Activated naive CD8-positive, alpha-beta T cell treated with anti-CD3 and anti-CD28 coated beads, Interleukin-2, amount 10 ng/mL, durations not matched to agents 7 days and 5 days (primary cell): ENCODE results near the gene FKBP10. TPM values are rescaled to one million over a fixed set of nuclear protein-coding genes. Genes with fewer than 3 reads are reported as not detected.
"Not testable (repeated sequence)": the region's sequence is repeated elsewhere in the genome, so short reads cannot be mapped to it uniquely, and the experiment has no call there.

ENCODE experiments used
- ATAC-seq: fragments of 150-1000 bp; cut with Tn5 transposase; one replicate; pipeline ENCODE4 v1.10.0; 2021; ENCODE audit warnings: low read depth, moderate library complexity
- POLR2A ChIA-PET: fragments of 350-600 bp; sonication (Branson Sonifier 250); formaldehyde crosslinking; loops from one replicate; lab custom pipeline; 2021; ENCODE audit warnings: antibody characterized with exemption; lab: Charles Lee
- DNase-seq: peaks from one replicate; pipeline ENCODE4 v3.0.0; 2021
- H3K27ac Mint-ChIP-seq: one replicate; pipeline ENCODE4 v1.8.0; 2022; ENCODE audit warnings: mild to moderate bottlenecking, mixed read lengths
- H3K27me3 Mint-ChIP-seq: one replicate; pipeline ENCODE4 v1.8.0; 2022; ENCODE audit warnings: mild to moderate bottlenecking, moderate library complexity, mixed read lengths
- H3K36me3 Mint-ChIP-seq: one replicate; pipeline ENCODE4 v1.8.0; 2021; ENCODE audit warnings: mild to moderate bottlenecking, mixed read lengths
- H3K4me1 Mint-ChIP-seq: one replicate; pipeline ENCODE4 v1.8.0; 2021; ENCODE audit warnings: mixed read lengths
- H3K4me3 Mint-ChIP-seq: one replicate; pipeline ENCODE4 v1.8.0; 2022; ENCODE audit warnings: mild to moderate bottlenecking, moderate library complexity, mixed read lengths
- H3K9me3 Mint-ChIP-seq: one replicate; pipeline ENCODE4 v1.8.0; 2021; ENCODE audit warnings: mixed read lengths
- total RNA-seq, 2 experiments: library from RNA; stranded (reverse); gene quantifications; one replicate each; pipeline ENCODE4 v1.2.3, GENCODE V29; 2021

Gene FKBP10
- total RNA-seq, 2 experiments from 2014 or later = 0.53 to 0.94 TPM

- Mint-ChIP-seq H3K4me1 (peaks cover 5% of the 10 kb centered on the region), H3K4me3 (no peak overlapping the region), H3K9me3 (no peaks in the 10 kb centered on the region), H3K27ac (no peak overlapping the region), H3K27me3 (peaks cover 2% of the 10 kb centered on the region), H3K36me3 (no peaks in the 10 kb centered on the region)
- DNase-seq = no peak
- POLR2A ChIA-PET = no interaction called here
- no peak for ATAC-seq
Measured at GRCh38 chr17:41775394-41776226, 37.2 kb upstream of the FKBP10 start.

- POLR2A ChIA-PET, H3K9me3 Mint-ChIP-seq, H3K27me3 Mint-ChIP-seq, H3K36me3 Mint-ChIP-seq, H3K4me1 Mint-ChIP-seq, DNase-seq, ATAC-seq, H3K4me3 Mint-ChIP-seq, H3K27ac Mint-ChIP-seq: not testable (repeated sequence)
Measured at GRCh38 chr17:41776262-41776900, 36.4 kb upstream of the FKBP10 start.

GRCh38 chr17:41777157-41777573 lies 35.6 kb upstream of the FKBP10 start:
- POLR2A ChIA-PET = no interaction called here

DNA sequence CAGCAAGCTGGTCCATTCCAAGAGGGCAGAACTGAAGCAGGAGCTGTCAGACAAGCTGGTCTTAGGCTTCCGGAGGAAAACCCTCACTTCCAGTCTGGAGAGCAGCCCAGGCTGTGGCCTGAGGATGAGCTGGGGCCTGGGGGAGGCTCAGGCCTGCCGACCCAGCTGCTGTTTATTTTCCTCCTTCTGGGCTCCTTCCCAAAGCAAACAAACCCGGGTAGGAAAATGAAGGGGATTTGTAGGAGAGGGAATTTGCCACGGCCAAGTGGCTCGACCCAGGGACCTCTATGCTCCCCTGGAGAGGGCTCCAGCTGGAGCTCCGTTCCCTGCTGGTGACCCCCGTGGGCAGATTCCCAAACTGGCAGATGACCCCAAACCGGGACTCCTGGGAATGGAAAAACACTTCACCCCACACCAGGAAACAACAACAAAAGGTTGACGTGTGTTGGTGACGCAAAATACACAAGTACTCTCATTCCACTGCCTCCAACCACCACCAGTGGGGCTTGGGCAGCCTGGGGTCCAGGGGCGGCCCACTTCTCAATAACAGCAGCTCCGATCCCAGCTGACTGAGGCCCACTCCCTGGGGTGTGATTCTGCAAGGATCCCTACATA lies 35.1 kb upstream of the FKBP10 start:
- Mint-ChIP-seq H3K27me3 (peaks cover 2% of the 10 kb centered on the region), H3K4me3 (no peak overlapping the region), H3K27ac (no peak overlapping the region), H3K9me3 (no peaks in the 10 kb centered on the region), H3K4me1 (no peaks in the 10 kb centered on the region), H3K36me3 (no peaks in the 10 kb centered on the region)
- ATAC-seq (no peak), DNase-seq (no peak)
- POLR2A ChIA-PET = no interaction called here

More at GRCh38 chr17:41777157-41777573, 35.6 kb upstream of the FKBP10 start:
- H3K4me3 Mint-ChIP-seq = no peak overlapping the region
- no peak overlapping the region for H3K27ac Mint-ChIP-seq
- H3K36me3 Mint-ChIP-seq = no peaks in the 10 kb centered on the region
- ATAC-seq (no peak), DNase-seq (no peak)
- no peaks in the 10 kb centered on the region for H3K4me1 Mint-ChIP-seq
- no peaks in the 10 kb centered on the region for H3K9me3 Mint-ChIP-seq
- H3K27me3 Mint-ChIP-seq = peaks cover 2% of the 10 kb centered on the region

GRCh38 chr17:41779954-41780353 lies 32.9 kb upstream of the FKBP10 start:
- POLR2A ChIA-PET = no interaction called here
- no peaks in the 10 kb centered on the region for H3K9me3 Mint-ChIP-seq
- peaks cover 4% of the 10 kb centered on the region for H3K4me1 Mint-ChIP-seq

DNA sequence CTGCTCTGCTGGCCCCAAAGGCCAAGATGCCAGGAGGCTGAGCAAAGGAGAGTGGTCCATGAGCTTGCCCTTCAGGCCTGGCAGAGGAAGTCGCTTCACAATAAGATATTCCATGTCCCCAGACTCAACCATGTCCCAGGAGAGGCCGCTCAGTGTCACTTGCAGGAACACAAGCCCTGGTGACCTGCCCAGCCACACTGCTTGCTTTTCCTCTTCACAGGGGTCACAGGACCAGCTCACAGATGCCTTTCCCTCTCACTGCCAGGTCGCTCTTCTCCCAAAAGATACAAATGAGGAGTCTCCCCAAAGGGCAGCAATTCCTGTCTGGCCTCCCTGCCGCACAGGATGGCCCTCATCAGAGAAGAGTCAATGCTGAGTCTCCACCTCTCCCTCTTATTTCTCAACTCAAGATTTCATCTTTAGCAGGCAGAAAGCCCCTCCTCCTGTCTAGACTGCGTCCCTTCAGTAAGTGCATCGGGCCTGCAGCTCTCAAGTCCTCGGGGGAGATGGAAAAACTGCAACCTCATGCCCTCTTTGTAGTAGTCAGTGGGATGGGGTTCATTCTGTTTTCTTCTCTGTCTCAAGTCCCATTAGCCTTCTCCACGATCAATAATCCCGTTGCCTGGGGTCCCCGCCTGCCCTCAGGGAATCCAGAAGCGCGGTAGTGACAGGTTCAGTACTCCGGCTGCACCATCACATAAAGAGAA lies 31.2 kb upstream of the FKBP10 start:
- Mint-ChIP-seq H3K27ac (no peak overlapping the region), H3K27me3 (peaks cover 17% of the 10 kb centered on the region), H3K4me1 (peaks cover 6% of the 10 kb centered on the region), H3K4me3 (no peak overlapping the region), H3K36me3 (no peaks in the 10 kb centered on the region), H3K9me3 (no peaks in the 10 kb centered on the region)
- ATAC-seq (no peak), DNase-seq (no peak)
- POLR2A ChIA-PET = interaction anchor here (0.7 kb wide), 1 partner anchor 9 kb away, joined by 4 read pairs; no protein-coding TSS in a partner anchor

More at GRCh38 chr17:41779954-41780353, 32.9 kb upstream of the FKBP10 start:
- ATAC-seq (no peak), DNase-seq (no peak)
- H3K27me3 Mint-ChIP-seq = peaks cover 13% of the 10 kb centered on the region
- no peak overlapping the region for H3K4me3 Mint-ChIP-seq
- no peaks in the 10 kb centered on the region for H3K36me3 Mint-ChIP-seq
- no peak overlapping the region for H3K27ac Mint-ChIP-seq

DNA sequence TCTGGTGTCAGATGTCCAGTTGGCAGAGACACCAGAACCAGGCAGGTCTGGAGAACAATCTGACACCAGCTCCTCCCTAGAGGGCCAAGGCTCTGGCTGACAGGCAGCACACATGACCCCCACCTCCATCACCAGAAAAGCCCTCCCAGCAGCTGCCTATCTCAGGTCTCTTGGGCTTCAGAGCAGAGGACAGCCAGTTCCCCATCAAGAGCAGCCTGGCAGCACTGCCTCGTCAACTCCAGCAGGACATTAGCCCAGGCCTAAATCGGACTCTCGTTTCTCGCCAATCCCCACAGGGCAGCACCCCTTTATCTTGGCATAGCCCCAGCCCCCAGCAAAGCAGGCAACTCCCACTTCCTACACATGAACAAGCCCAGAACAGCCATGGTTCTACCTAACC lies 30.7 kb upstream of the FKBP10 start:
- POLR2A ChIA-PET = no interaction called here
- no peak for ATAC-seq
- Mint-ChIP-seq H3K27me3 (peaks cover 22% of the 10 kb centered on the region), H3K4me3 (no peak overlapping the region), H3K36me3 (no peaks in the 10 kb centered on the region), H3K9me3 (no peaks in the 10 kb centered on the region), H3K27ac (no peak overlapping the region), H3K4me1 (peaks cover 9% of the 10 kb centered on the region)
- DNase-seq = no peak

GRCh38 chr17:41784207-41784744 lies 28.5 kb upstream of the FKBP10 start:
- no peak overlapping the region for H3K27ac Mint-ChIP-seq
- H3K36me3 Mint-ChIP-seq = no peaks in the 10 kb centered on the region
- DNase-seq = no peak
- H3K4me1 Mint-ChIP-seq = peaks cover 19% of the 10 kb centered on the region
- POLR2A ChIA-PET = no interaction called here
- H3K27me3 Mint-ChIP-seq = peaks cover 30% of the 10 kb centered on the region
- ATAC-seq = no peak
- no peaks in the 10 kb centered on the region for H3K9me3 Mint-ChIP-seq
- H3K4me3 Mint-ChIP-seq = no peak overlapping the region

DNA sequence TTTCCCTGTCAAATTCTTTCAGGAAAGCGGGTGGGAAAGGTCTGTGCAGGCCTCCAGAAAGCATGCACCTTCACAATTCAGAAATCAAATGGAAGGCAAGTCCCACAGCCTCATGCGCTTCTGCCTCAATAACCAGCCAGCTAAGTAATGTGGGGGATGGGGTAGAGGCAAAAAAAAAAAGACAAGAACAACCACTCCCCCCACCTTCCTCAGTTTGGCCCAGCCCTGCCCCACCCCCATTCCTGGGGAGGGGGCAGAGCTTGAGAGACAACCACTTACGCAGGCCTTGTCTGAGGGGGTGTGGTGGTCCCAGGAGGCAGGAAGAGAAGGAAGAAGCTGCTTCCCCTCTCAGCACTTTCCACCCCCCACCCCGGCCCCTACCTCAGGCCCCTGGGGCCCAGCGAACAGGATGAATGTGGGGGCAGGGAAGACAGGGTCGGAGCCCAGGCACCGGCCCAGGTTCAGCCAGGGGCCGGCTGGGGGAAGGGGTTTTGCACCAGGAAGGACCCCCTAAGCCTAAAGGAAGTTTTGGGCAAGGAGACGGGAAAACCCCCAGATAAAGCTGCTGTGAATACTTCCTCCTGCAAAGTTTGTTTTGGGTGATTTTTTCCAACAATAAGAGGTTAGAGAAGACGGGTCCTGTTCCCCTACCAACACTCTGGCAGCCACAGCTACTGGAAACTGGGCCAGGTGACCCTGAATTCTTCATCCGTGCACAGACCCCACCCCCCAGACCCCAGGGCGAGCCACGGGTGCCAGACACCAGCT lies 27.5 kb upstream of the FKBP10 start:
- Mint-ChIP-seq H3K27me3 (peaks cover 30% of the 10 kb centered on the region), H3K4me3 (peak overlapping the region; percentile 47), H3K4me1 (peaks cover 19% of the 10 kb centered on the region), H3K9me3 (no peaks in the 10 kb centered on the region), H3K36me3 (no peaks in the 10 kb centered on the region), H3K27ac (no peak overlapping the region)
- POLR2A ChIA-PET = interaction anchor here (0.6 kb wide), 1 partner anchor 180 kb away, joined by 4 read pairs; no protein-coding TSS in a partner anchor
- DNase-seq = no peak
- no peak for ATAC-seq

DNA sequence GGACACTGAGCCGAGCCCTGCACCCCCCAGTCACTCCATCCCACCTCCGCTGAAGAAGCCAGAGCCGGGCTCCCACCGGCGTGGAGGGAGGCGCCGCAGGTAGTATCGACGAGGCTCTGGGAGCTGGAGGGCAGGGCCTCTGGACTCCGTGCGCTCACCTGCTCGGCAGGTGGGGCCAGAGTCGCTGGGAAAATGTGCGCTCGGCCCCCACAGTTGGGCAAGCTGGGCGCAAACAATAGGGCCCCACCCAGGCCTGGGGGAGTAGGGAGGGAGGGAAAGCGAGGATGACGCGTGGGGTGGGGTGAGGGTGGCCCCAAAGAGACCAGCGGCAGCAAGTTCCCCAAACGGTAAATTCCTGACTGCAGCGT lies 27.0 kb upstream of the FKBP10 start:
- no peaks in the 10 kb centered on the region for H3K9me3 Mint-ChIP-seq

DNA sequence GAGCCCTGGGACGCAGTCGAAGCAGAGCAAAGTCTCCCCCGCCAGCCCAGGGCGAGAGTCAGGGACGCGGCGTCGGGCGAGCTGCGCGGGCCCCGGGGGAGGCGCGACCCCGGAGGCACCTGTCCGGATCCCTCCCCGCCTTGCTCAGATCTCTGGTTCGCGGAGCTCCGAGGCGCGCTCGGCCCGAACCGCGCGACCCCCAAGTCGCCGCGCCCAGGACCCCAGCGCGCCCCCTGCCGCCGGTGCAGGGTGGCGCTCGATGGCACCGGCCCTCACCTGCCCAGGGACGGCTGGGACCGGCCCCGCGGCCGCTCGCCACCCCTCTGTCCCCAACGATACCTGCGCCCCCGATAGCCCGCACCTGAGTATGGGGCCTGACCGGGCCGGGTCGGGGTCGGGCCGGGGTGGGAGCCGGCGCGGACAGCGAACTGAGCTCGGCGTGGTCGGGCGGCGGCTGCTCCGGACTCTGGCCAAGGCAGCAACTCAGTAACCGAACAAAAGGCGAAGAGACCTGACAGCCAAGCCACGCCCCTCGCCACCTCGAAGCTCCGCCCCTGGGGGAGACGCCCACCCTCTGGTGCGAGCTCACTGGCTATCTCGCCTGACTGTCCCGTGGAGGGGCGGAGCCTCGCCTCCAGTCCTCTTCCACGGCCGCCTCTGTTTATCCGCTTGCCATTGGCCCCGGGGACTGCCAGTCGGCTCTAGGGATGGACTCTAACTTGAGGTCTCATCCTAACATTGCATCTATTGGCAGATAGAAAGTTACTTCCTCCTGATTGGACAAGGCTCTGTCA lies 26.4 kb upstream of the FKBP10 start, which contains the start of gene JUP:
Gene JUP (minus strand): TSS at position 485 of the 794 bp plus-strand sequence. CDS start 14,857 bp downstream, outside the sequence.
- ATAC-seq (peak; percentile 96), DNase-seq (peak; percentile 92)
- H3K4me1 Mint-ChIP-seq = peaks cover 23% of the 10 kb centered on the region
- POLR2A ChIA-PET = interaction anchor here (0.7 to 1.0 kb wide), 2 partner anchors 25 to 97 kb away, joined by 3 to 4 read pairs; partner anchors contain the start of gene P3H4
- no peak within 1 kb of the TSS for H3K27ac Mint-ChIP-seq
- H3K9me3 Mint-ChIP-seq = no peaks in the 10 kb centered on the region
- peak within 1 kb of the TSS; percentile 64 for H3K4me3 Mint-ChIP-seq
- H3K36me3 Mint-ChIP-seq = no peaks in the 10 kb centered on the region
- peaks cover 30% of the 10 kb centered on the region for H3K27me3 Mint-ChIP-seq

More for the DNA sequence above, 27.0 kb upstream of the FKBP10 start:
- no peaks in the 10 kb centered on the region for H3K36me3 Mint-ChIP-seq
- no peak for DNase-seq
- H3K27me3 Mint-ChIP-seq = peaks cover 30% of the 10 kb centered on the region
- peaks cover 23% of the 10 kb centered on the region for H3K4me1 Mint-ChIP-seq
- peak overlapping the region; percentile 47 for H3K4me3 Mint-ChIP-seq
- no peak for ATAC-seq
- H3K27ac Mint-ChIP-seq = no peak overlapping the region
- POLR2A ChIA-PET = interaction anchor here (0.6 to 0.7 kb wide), 2 partner anchors 96 to 180 kb away, joined by 3 to 4 read pairs; no protein-coding TSS in a partner anchor
